Right kidney (tissue), 1 donor: Measurements from ENCODE around the gene CDADC1.
"Not testable (repeated sequence)": the region's sequence is repeated elsewhere in the genome, so short reads cannot be mapped to it uniquely, and the experiment has no call there.

ENCODE experiments used
- DNase-seq: peaks from one replicate; pipeline ENCODE4 v3.0.0-alpha.2; 2016

CDADC1 gene

GRCh38 chr13:49294723-49295122 is 47.0 kb downstream of the CDADC1 start:
- not testable (repeated sequence) for DNase-seq

- no peak for DNase-seq
Measured at GRCh38 chr13:49295244-49295643, 47.5 kb downstream of the CDADC1 start.

GRCh38 chr13:49296659-49297058 is 48.9 kb downstream of the CDADC1 start:
- DNase-seq, result no peak

GRCh38 chr13:49297338-49297737 is 49.6 kb downstream of the CDADC1 start:
- no peak for DNase-seq

GRCh38 chr13:49298416-49298815 is 50.7 kb downstream of the CDADC1 start:
- DNase-seq, result no peak

- no peak for DNase-seq
Measured at GRCh38 chr13:49298903-49299605, 51.3 kb downstream of the CDADC1 start.

- DNase-seq, result no peak
Measured at GRCh38 chr13:49300276-49300675, 52.6 kb downstream of the CDADC1 start.

- DNase-seq, result no peak
Measured at GRCh38 chr13:49300739-49301589, 53.2 kb downstream of the CDADC1 start.

GRCh38 chr13:49302222-49302621 is 54.5 kb downstream of the CDADC1 start:
- no peak for DNase-seq

GRCh38 chr13:49302817-49303216 is 55.1 kb downstream of the CDADC1 start:
- DNase-seq, result no peak

GRCh38 chr13:49303533-49304252 is 56.0 kb downstream of the CDADC1 start:
- DNase-seq, result no peak

GRCh38 chr13:49304356-49304755 is 56.6 kb downstream of the CDADC1 start:
- DNase-seq, result no peak

GRCh38 chr13:49304763-49305700 is 57.3 kb downstream of the CDADC1 start:
- no peak for DNase-seq

- no peak for DNase-seq
Measured at GRCh38 chr13:49305792-49306425, 58.2 kb downstream of the CDADC1 start.

GRCh38 chr13:49307365-49307764 is 59.6 kb downstream of the CDADC1 start:
- no peak for DNase-seq

GRCh38 chr13:49308097-49308875 is 60.6 kb downstream of the CDADC1 start:
- DNase-seq, result no peak

GRCh38 chr13:49308921-49309408 is 61.2 kb downstream of the CDADC1 start:
- DNase-seq, result no peak

GRCh38 chr13:49310251-49310650 is 62.5 kb downstream of the CDADC1 start:
- no peak for DNase-seq

- no peak for DNase-seq
Measured at GRCh38 chr13:49311816-49312215, 64.1 kb downstream of the CDADC1 start.

GRCh38 chr13:49314344-49314882 is 66.7 kb downstream of the CDADC1 start:
- no peak for DNase-seq
